HepG2 (cell line): ENCODE data around the gene MYO7A. TPM values are rescaled to one million over a fixed set of nuclear protein-coding genes. Genes with fewer than 3 reads are reported as not detected.

Source experiments
- DNMT3B ChIP-seq: conservative IDR thresholded peaks from 2 replicates; pipeline ENCODE4 v1.6.1; 2016; ENCODE audit warnings: missing biosample characterization, control low read depth
- GABPA ChIP-seq, 2 experiments: IDR thresholded peaks; 2 replicates each; pipeline ENCODE4 v1.6.1; 2011 to 2016; ENCODE audit warnings: low read depth in 2 of 2, low read length in 1 of 2, missing biosample characterization in 1 of 2, missing genetic modification characterization in 1 of 2
- GABPB1 ChIP-seq: IDR thresholded peaks from 2 replicates; pipeline ENCODE4 v1.6.1; 2016; ENCODE audit warnings: mild to moderate bottlenecking, missing genetic modification reagents, moderate library complexity, missing compliant biosample characterization
- GATA4 ChIP-seq: sonication (generic); IDR thresholded peaks from 2 replicates; pipeline ENCODE4 v1.6.1; 2016; ENCODE audit warnings: antibody characterized with exemption, low read depth, borderline replicate concordance
- HMG20B ChIP-seq: conservative IDR thresholded peaks from 2 replicates; pipeline ENCODE4 v1.6.1; 2016; ENCODE audit warnings: missing genetic modification reagents, missing compliant biosample characterization
- KAT8 ChIP-seq: IDR thresholded peaks from 2 replicates; pipeline ENCODE4 v1.6.1; 2016; ENCODE audit warnings: missing genetic modification reagents, missing compliant biosample characterization
- MEIS1 ChIP-seq: sonication (generic); formaldehyde crosslinking; IDR thresholded peaks from 2 replicates; pipeline ENCODE4 v1.9.0; 2021; ENCODE audit warnings: mild to moderate bottlenecking, missing genetic modification reagents, moderate library complexity, borderline replicate concordance
- RFX1 ChIP-seq: fragments of 450-650 bp; IDR thresholded peaks from 2 replicates; pipeline ENCODE4 v1.6.1; 2017
- SP5 ChIP-seq: IDR thresholded peaks from 2 replicates; pipeline ENCODE4 v1.6.1; 2016; ENCODE audit warnings: low read depth, borderline replicate concordance
- TBL1XR1 ChIP-seq: fragments of 150-350 bp; IDR thresholded peaks from 2 replicates; pipeline ENCODE4 v1.6.1; 2014; ENCODE audit warnings: borderline replicate concordance, low read length; ENCODE audit not compliant: partially characterized antibody
- TCF7 ChIP-seq: sonication (generic); IDR thresholded peaks from 2 replicates; pipeline ENCODE4 v1.6.1; 2016; ENCODE audit warnings: antibody characterized with exemption, low read depth
- WIZ ChIP-seq: sonication (generic); formaldehyde crosslinking; IDR thresholded peaks from 2 replicates; pipeline ENCODE4 v1.5.1; 2020; ENCODE audit warnings: mild to moderate bottlenecking, missing genetic modification reagents
- ZFP36L1 ChIP-seq: sonication (generic); formaldehyde crosslinking; IDR thresholded peaks from 2 replicates; pipeline ENCODE4 v1.8.0; 2022; ENCODE audit warnings: mild to moderate bottlenecking, missing genetic modification reagents, moderate library complexity
- ZNF317 ChIP-seq: sonication (generic); formaldehyde crosslinking; IDR thresholded peaks from 2 replicates; pipeline ENCODE4 v1.5.0; 2020; ENCODE audit warnings: mild to moderate bottlenecking, missing genetic modification reagents
- polyA plus RNA-seq, 8 experiments: library from polyadenylated mRNA; depleted of rRNA in 3 of 8; stranded (reverse) in 7 of 8; unstranded in 1 of 8; fragments of >200 nt; fragmentation: Illumina TruSeq in 4 of 8; extraction: Trizol in 4 of 8; gene quantifications; 2 replicates each; pipeline versions ENCODE4 v1.2.1 to v1.2.3, GENCODE V29; 2011 to 2016; ENCODE audit warnings: low read depth in 4 of 8, missing spikeins in 1 of 8, mixed read lengths in 1 of 8; ENCODE audit not compliant: insufficient read depth in 1 of 8
- total RNA-seq, 5 experiments: library from RNA; depleted of rRNA; stranded (reverse); fragments of >200 nt; fragmentation: Illumina TruSeq; extraction: Trizol; gene quantifications; 2 replicates each; pipeline ENCODE4 v1.2.3, GENCODE V29; 2016; ENCODE audit warnings: low read depth in 1 of 5
- TF ChIP-seq, protein P1 (sequence below): fragments of 450-650 bp; IDR thresholded peaks from 2 replicates; pipeline ENCODE4 v1.6.1; 2017
- TF ChIP-seq, protein P2 (sequence below): sonication (generic); formaldehyde crosslinking; IDR thresholded peaks from 2 replicates; pipeline ENCODE4 v1.4.0; 2020; ENCODE audit warnings: missing genetic modification reagents
- TF ChIP-seq, protein P3 (sequence below): sonication (generic); formaldehyde crosslinking; IDR thresholded peaks from 2 replicates; pipeline ENCODE4 v1.4.0; 2020; ENCODE audit warnings: missing genetic modification reagents, borderline replicate concordance
- TF ChIP-seq, protein P4 (sequence below): sonication (generic); formaldehyde crosslinking; IDR thresholded peaks from 2 replicates; pipeline ENCODE4 v1.4.0; 2020; ENCODE audit warnings: missing genetic modification reagents
- TF ChIP-seq, protein P5 (sequence below): sonication (generic); formaldehyde crosslinking; IDR thresholded peaks from 2 replicates; pipeline ENCODE4 v1.5.0; 2020; ENCODE audit warnings: missing genetic modification reagents
- TF ChIP-seq, protein P6 (sequence below): sonication (generic); formaldehyde crosslinking; IDR thresholded peaks from 2 replicates; pipeline ENCODE4 v1.4.0; 2020; ENCODE audit warnings: missing genetic modification reagents

Gene MYO7A
- total and polyA plus RNA-seq, 2 of the 13 experiments (the other 11 are each of a cell fraction or from before 2014, with no cell fraction given) = 7.5 to 10.0 TPM

DNA sequence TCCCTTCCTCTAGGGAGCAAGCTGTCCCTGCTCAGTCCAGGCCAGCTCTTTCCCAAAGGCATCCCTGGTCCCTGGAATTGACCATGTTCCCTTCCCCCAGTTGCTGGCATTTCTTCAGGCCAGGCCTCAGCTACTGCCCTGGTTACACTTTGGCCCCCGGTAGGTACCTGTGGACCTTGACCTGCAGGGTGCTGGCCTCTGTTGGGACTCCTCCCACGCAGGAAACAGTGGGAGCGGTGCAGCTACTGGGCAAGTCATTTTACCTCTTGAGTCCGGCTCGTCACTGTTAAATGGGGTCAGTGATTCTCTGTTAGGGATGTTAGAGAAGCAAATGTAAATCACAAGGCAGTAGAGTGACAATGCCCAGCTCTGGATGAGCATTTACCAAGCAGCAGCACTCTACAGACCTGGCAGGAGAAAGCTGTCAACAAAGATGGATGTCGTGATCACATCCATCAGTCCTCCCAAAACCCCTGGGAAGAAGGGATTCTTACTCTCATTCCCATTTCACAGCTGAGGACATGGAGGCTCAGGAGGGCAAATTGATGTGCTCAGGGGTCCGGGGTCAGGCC lies 16.9 kb downstream of the MYO7A start (continued):
- TF ChIP-seq HMG20B (CRISPR knock-in tag) (0 out of 2 replicates have a peak, but pooled peaks have one; percentile 63), KAT8 (CRISPR knock-in tag) (peak; percentile 66), DNMT3B (no peak), GATA4 (no peak), ZNF317 (CRISPR knock-in tag) (0 out of 2 replicates have a peak, but pooled peaks have one; percentile 62), ZFP36L1 (no peak), MEIS1 (CRISPR knock-in tag) (peak; percentile 76; the same call in 1 of the 2 replicates), TCF7 (no peak), TBL1XR1 (no peak), RFX1 (no peak), SP5 (CRISPR knock-in tag) (peak; percentile 95), GABPA (IDR thresholded peaks at IDR 0.05; ENCODE audit: low read depth, low read length) (no peak), GABPA (CRISPR knock-in tag; IDR thresholded peaks at IDR 0.05; ENCODE audit: low read depth) (no peak; the same call in 1 of the 2 replicates), WIZ (CRISPR knock-in tag) (0 out of 2 replicates have a peak, but pooled peaks have one; percentile 47), GABPB1 (no peak)
- TF ChIP-seq, protein P1, sequence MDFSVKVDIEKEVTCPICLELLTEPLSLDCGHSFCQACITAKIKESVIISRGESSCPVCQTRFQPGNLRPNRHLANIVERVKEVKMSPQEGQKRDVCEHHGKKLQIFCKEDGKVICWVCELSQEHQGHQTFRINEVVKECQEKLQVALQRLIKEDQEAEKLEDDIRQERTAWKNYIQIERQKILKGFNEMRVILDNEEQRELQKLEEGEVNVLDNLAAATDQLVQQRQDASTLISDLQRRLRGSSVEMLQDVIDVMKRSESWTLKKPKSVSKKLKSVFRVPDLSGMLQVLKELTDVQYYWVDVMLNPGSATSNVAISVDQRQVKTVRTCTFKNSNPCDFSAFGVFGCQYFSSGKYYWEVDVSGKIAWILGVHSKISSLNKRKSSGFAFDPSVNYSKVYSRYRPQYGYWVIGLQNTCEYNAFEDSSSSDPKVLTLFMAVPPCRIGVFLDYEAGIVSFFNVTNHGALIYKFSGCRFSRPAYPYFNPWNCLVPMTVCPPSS = no peak
- TF ChIP-seq, protein P2, sequence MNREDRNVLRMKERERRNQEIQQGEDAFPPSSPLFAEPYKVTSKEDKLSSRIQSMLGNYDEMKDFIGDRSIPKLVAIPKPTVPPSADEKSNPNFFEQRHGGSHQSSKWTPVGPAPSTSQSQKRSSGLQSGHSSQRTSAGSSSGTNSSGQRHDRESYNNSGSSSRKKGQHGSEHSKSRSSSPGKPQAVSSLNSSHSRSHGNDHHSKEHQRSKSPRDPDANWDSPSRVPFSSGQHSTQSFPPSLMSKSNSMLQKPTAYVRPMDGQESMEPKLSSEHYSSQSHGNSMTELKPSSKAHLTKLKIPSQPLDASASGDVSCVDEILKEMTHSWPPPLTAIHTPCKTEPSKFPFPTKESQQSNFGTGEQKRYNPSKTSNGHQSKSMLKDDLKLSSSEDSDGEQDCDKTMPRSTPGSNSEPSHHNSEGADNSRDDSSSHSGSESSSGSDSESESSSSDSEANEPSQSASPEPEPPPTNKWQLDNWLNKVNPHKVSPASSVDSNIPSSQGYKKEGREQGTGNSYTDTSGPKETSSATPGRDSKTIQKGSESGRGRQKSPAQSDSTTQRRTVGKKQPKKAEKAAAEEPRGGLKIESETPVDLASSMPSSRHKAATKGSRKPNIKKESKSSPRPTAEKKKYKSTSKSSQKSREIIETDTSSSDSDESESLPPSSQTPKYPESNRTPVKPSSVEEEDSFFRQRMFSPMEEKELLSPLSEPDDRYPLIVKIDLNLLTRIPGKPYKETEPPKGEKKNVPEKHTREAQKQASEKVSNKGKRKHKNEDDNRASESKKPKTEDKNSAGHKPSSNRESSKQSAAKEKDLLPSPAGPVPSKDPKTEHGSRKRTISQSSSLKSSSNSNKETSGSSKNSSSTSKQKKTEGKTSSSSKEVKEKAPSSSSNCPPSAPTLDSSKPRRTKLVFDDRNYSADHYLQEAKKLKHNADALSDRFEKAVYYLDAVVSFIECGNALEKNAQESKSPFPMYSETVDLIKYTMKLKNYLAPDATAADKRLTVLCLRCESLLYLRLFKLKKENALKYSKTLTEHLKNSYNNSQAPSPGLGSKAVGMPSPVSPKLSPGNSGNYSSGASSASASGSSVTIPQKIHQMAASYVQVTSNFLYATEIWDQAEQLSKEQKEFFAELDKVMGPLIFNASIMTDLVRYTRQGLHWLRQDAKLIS = no peak
- TF ChIP-seq, protein P3, sequence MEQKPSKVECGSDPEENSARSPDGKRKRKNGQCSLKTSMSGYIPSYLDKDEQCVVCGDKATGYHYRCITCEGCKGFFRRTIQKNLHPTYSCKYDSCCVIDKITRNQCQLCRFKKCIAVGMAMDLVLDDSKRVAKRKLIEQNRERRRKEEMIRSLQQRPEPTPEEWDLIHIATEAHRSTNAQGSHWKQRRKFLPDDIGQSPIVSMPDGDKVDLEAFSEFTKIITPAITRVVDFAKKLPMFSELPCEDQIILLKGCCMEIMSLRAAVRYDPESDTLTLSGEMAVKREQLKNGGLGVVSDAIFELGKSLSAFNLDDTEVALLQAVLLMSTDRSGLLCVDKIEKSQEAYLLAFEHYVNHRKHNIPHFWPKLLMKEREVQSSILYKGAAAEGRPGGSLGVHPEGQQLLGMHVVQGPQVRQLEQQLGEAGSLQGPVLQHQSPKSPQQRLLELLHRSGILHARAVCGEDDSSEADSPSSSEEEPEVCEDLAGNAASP = peak; percentile 67; the same call in 1 of the 2 replicates
- TF ChIP-seq, protein P4, sequence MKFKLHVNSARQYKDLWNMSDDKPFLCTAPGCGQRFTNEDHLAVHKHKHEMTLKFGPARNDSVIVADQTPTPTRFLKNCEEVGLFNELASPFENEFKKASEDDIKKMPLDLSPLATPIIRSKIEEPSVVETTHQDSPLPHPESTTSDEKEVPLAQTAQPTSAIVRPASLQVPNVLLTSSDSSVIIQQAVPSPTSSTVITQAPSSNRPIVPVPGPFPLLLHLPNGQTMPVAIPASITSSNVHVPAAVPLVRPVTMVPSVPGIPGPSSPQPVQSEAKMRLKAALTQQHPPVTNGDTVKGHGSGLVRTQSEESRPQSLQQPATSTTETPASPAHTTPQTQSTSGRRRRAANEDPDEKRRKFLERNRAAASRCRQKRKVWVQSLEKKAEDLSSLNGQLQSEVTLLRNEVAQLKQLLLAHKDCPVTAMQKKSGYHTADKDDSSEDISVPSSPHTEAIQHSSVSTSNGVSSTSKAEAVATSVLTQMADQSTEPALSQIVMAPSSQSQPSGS = peak; percentile 77
- TF ChIP-seq, protein P5, sequence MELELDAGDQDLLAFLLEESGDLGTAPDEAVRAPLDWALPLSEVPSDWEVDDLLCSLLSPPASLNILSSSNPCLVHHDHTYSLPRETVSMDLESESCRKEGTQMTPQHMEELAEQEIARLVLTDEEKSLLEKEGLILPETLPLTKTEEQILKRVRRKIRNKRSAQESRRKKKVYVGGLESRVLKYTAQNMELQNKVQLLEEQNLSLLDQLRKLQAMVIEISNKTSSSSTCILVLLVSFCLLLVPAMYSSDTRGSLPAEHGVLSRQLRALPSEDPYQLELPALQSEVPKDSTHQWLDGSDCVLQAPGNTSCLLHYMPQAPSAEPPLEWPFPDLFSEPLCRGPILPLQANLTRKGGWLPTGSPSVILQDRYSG (CRISPR knock-in tag) = no peak
- TF ChIP-seq, protein P6, sequence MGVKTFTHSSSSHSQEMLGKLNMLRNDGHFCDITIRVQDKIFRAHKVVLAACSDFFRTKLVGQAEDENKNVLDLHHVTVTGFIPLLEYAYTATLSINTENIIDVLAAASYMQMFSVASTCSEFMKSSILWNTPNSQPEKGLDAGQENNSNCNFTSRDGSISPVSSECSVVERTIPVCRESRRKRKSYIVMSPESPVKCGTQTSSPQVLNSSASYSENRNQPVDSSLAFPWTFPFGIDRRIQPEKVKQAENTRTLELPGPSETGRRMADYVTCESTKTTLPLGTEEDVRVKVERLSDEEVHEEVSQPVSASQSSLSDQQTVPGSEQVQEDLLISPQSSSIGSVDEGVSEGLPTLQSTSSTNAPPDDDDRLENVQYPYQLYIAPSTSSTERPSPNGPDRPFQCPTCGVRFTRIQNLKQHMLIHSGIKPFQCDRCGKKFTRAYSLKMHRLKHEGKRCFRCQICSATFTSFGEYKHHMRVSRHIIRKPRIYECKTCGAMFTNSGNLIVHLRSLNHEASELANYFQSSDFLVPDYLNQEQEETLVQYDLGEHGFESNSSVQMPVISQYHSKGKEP (CRISPR knock-in tag) = no peak
